Measurements from ENCODE around the gene KIAA1549. TPM values are rescaled to one million over a fixed set of nuclear protein-coding genes. Genes with fewer than 3 reads are reported as not detected.

Gene KIAA1549
- total and polyA plus RNA-seq, 10 of the 15 experiments (the other 5 are each of a cell fraction or from before 2014, with no cell fraction given), result 0.02 to 0.82 (median 0.22) TPM

- RAD21 ChIA-PET (ENCODE audit: unreplicated experiment), result interaction anchor here (1.5 kb wide), 1 partner anchor 14 kb away, joined by 4 read pairs; no protein-coding TSS in a partner anchor
- CTCF ChIA-PET, result no interaction called here
- BruUV-seq (replicated peaks), result no TSS peak
- intact Hi-C loops (cut with micrococcal nuclease; ENCODE audit: unreplicated experiment) (no loop called here), in situ Hi-C loops (cut with MboI) (no loop called here)
- H3K36me3 ChIP-seq (ENCODE audit: control insufficient read depth in 2 of 2, insufficient read depth in 2 of 2, low read length in 1 of 2), result no peaks in the 10 kb centered on the region
- H3K9ac ChIP-seq (ENCODE audit: control insufficient read depth, insufficient read depth, low read length), result no peak overlapping the region
- no peak overlapping the region for H3K4me3 ChIP-seq
- no peaks in the 10 kb centered on the region for H3K4me1 ChIP-seq (ENCODE audit: control insufficient read depth, insufficient read depth, low read length)
- ATAC-seq (no peak), FAIRE-seq (no peak), DNase-seq (ENCODE audit: low read depth, low spot score) (no peak)
- SMC1A ChIA-PET (ENCODE audit: uncharacterized antibody, unreplicated experiment), result no interaction called here
- H2AFZ ChIP-seq (ENCODE audit: control insufficient read depth, low read depth, low read length), result no peak overlapping the region
- TF ChIP-seq BRCA1 (IDR thresholded peaks at IDR 0.05; ENCODE audit: low read depth, low read length), result no peak
- TF ChIP-seq EGR1 (IDR thresholded peaks at IDR 0.05; ENCODE audit: borderline replicate concordance in 1 of 2, low read depth in 2 of 2, low read length in 2 of 2), result no peak
- no peak for TF ChIP-seq SRF (IDR thresholded peaks at IDR 0.05; ENCODE audit: low read depth in 2 of 2, low read length in 2 of 2)
- no peak for TF ChIP-seq KDM1A (IDR thresholded peaks at IDR 0.05; ENCODE audit: borderline replicate concordance)
- TF ChIP-seq NFXL1 (IDR thresholded peaks at IDR 0.05; ENCODE audit: borderline replicate concordance), result no peak
- H3K4me2 ChIP-seq (ENCODE audit: control insufficient read depth, insufficient read depth), result no peak overlapping the region
- no peaks in the 10 kb centered on the region for H3K27me3 ChIP-seq (replicated peaks in 1 of 2; ENCODE audit: control insufficient read depth in 2 of 2, insufficient read depth in 2 of 2, low read length in 1 of 2)
- no peak overlapping the region for H3K27ac ChIP-seq (ENCODE audit: control insufficient read depth, insufficient read depth)
- POLR2A ChIA-PET, result no interaction called here
- no peaks in the 10 kb centered on the region for H3K79me2 ChIP-seq (ENCODE audit: control insufficient read depth, insufficient read depth, low read length)
- WGBS (ENCODE audit: insufficient coverage, insufficient replicate concordance, low lambda C conversion rate, missing lambda C conversion rate), result 17% methylated on average over 4 of the region's 4 CpGs
- H4K20me1 ChIP-seq (ENCODE audit: control insufficient read depth, insufficient read depth), result no peaks in the 10 kb centered on the region
- no peaks in the 10 kb centered on the region for H3K9me3 ChIP-seq (replicated peaks; ENCODE audit: control insufficient read depth, insufficient read depth, low read length)
Measured at GRCh38 chr7:138872576-138872975, 108.6 kb downstream of the KIAA1549 start.

GRCh38 chr7:138871814-138872090, 109.4 kb downstream of the KIAA1549 start:
- Histone ChIP-seq H3K27ac (ENCODE audit: control insufficient read depth, insufficient read depth) (no peak overlapping the region), H3K9me3 (replicated peaks; ENCODE audit: control insufficient read depth, insufficient read depth, low read length) (no peaks in the 10 kb centered on the region), H3K27me3 (replicated peaks in 1 of 2; ENCODE audit: control insufficient read depth in 2 of 2, insufficient read depth in 2 of 2, low read length in 1 of 2) (no peaks in the 10 kb centered on the region), H4K20me1 (ENCODE audit: control insufficient read depth, insufficient read depth) (no peaks in the 10 kb centered on the region), H2AFZ (ENCODE audit: control insufficient read depth, low read depth, low read length) (no peak overlapping the region), H3K36me3 (ENCODE audit: control insufficient read depth in 2 of 2, insufficient read depth in 2 of 2, low read length in 1 of 2) (no peaks in the 10 kb centered on the region), H3K79me2 (ENCODE audit: control insufficient read depth, insufficient read depth, low read length) (no peaks in the 10 kb centered on the region), H3K9ac (ENCODE audit: control insufficient read depth, insufficient read depth, low read length) (no peak overlapping the region), H3K4me2 (ENCODE audit: control insufficient read depth, insufficient read depth) (no peak overlapping the region), H3K4me1 (ENCODE audit: control insufficient read depth, insufficient read depth, low read length) (no peaks in the 10 kb centered on the region), H3K4me3 (no peak overlapping the region)
- DNase-seq (ENCODE audit: low read depth, low spot score), result no peak
- BruUV-seq (replicated peaks), result no TSS peak
- ChIA-PET SMC1A (ENCODE audit: uncharacterized antibody, unreplicated experiment) (no interaction called here), CTCF (no interaction called here), POLR2A (interaction anchor here (0.6 kb wide), 1 partner anchor 188 kb away, joined by 10 read pairs; no protein-coding TSS in a partner anchor), RAD21 (ENCODE audit: unreplicated experiment) (no interaction called here)
- intact Hi-C loops (cut with micrococcal nuclease; ENCODE audit: unreplicated experiment), result no loop called here
- no peak for ATAC-seq
- WGBS (ENCODE audit: insufficient coverage, insufficient replicate concordance, low lambda C conversion rate, missing lambda C conversion rate), result 48% methylated on average over 5 of the region's 5 CpGs
- in situ Hi-C loops (cut with MboI), result no loop called here
- FAIRE-seq, result no peak
- no peak for TF ChIP-seq POLR2AphosphoS2 (IDR thresholded peaks at IDR 0.05; ENCODE audit: low read depth, low read length)
